Prostate gland (tissue), 2 donors: ENCODE results near the gene CTBP2.
"Not testable (repeated sequence)": the region's sequence is repeated elsewhere in the genome, so short reads cannot be mapped to it uniquely, and the experiment has no call there.

Experiments used
- CTCF ChIP-seq, 4 experiments: fragments of 200-600 bp in 2 of 4; fragments of 450-650 bp in 2 of 4; sonication (generic) in 2 of 4; IDR thresholded peaks; 1 replicate in 3 of 4; 2 replicates in 1 of 4; pipeline ENCODE4 v1.5.1; 2016 to 2019; ENCODE audit warnings: antibody characterized with exemption in 4 of 4, mild to moderate bottlenecking in 2 of 4, moderate library complexity in 2 of 4
- POLR2A ChIP-seq: fragments of 450-650 bp; IDR thresholded peaks from one replicate; pipeline ENCODE4 v1.6.1; 2016; ENCODE audit warnings: antibody characterized with exemption, mild to moderate bottlenecking
- POLR2AphosphoS5 ChIP-seq: sonication (generic); formaldehyde crosslinking; IDR thresholded peaks from one replicate; pipeline ENCODE4 v1.6.1; 2017; ENCODE audit warnings: antibody characterized with exemption

- TF ChIP-seq CTCF (IDR thresholded peaks at IDR 0.05); POLR2AphosphoS5; POLR2A: not testable (repeated sequence)
Measured at GRCh38 chr10:125059348-125059747, 101.0 kb downstream of the CTBP2 start.
